HG03520 (cell line): ENCODE data around the gene DAP3.
"Not testable (repeated sequence)": the region's sequence is repeated elsewhere in the genome, so short reads cannot be mapped to it uniquely, and the experiment has no call there.

Source experiments
- ATAC-seq: cut with Tn5 transposase; IDR thresholded peaks from one replicate; pipeline ENCODE4 v1.9.1; 2021; ENCODE audit warnings: mild to moderate bottlenecking, moderate library complexity; ENCODE audit not compliant: unreplicated experiment

DAP3 gene

GRCh38 chr1:155715056-155715455, 26.2 kb downstream of the DAP3 start:
- ATAC-seq: not testable (repeated sequence)

- no peak for ATAC-seq
Measured at GRCh38 chr1:155715777-155716176, 26.9 kb downstream of the DAP3 start.

- ATAC-seq: no peak
Measured at GRCh38 chr1:155717041-155717440, 28.1 kb downstream of the DAP3 start.

GRCh38 chr1:155718524-155719115, 29.7 kb downstream of the DAP3 start:
- not testable (repeated sequence) for ATAC-seq

GRCh38 chr1:155719703-155720102, 30.8 kb downstream of the DAP3 start:
- no peak for ATAC-seq

GRCh38 chr1:155725142-155725541, 36.3 kb downstream of the DAP3 start:
- ATAC-seq: no peak

GRCh38 chr1:155729031-155729898, 40.4 kb downstream of the DAP3 start:
- no peak for ATAC-seq

GRCh38 chr1:155740995-155741394, 52.1 kb downstream of the DAP3 start:
- no peak for ATAC-seq

- ATAC-seq: no peak
Measured at GRCh38 chr1:155741908-155742307, 53.0 kb downstream of the DAP3 start.

GRCh38 chr1:155744711-155745283, 55.9 kb downstream of the DAP3 start:
- ATAC-seq: no peak

GRCh38 chr1:155745284-155746228, 56.7 kb downstream of the DAP3 start:
- ATAC-seq: peak; percentile 83

GRCh38 chr1:155747586-155747985, 58.7 kb downstream of the DAP3 start:
- not testable (repeated sequence) for ATAC-seq

- ATAC-seq: not testable (repeated sequence)
Measured at GRCh38 chr1:155748141-155748540, 59.2 kb downstream of the DAP3 start.

- not testable (repeated sequence) for ATAC-seq
Measured at GRCh38 chr1:155759017-155759416, 70.1 kb downstream of the DAP3 start.

- ATAC-seq: no peak
Measured at GRCh38 chr1:155759966-155760630, 71.2 kb downstream of the DAP3 start.

GRCh38 chr1:155760751-155761475, 72.0 kb downstream of the DAP3 start:
- ATAC-seq: no peak

- no peak for ATAC-seq
Measured at GRCh38 chr1:155761736-155762405, 73.0 kb downstream of the DAP3 start.

- not testable (repeated sequence) for ATAC-seq
Measured at GRCh38 chr1:155763090-155763815, 74.4 kb downstream of the DAP3 start.
